Calu3 (cell line): Measurements from ENCODE around the gene SON. TPM values are rescaled to one million over a fixed set of nuclear protein-coding genes. Genes with fewer than 3 reads are reported as not detected.
A peak's percentile ranks its signal among the peaks of the same experiment; 100 is the strongest.

Experiments
- BruUV-seq: library from RNA; stranded (reverse); fragments of 400-500 nt; replicated peaks from 2 replicates; lab custom pipeline; 2021; lab: Mats Ljungman, UMichigan
- CTCF ChIA-PET: fragments of 300-600 bp; sonication (Branson Sonifier 250); formaldehyde crosslinking; loops from one replicate; lab custom pipeline; 2022; ENCODE audit warnings: antibody characterized with exemption; lab: Charles Lee
- DNase-seq: peaks from one replicate; pipeline ENCODE4 v3.0.0; 2022
- H3K27ac Mint-ChIP-seq: one replicate; pipeline ENCODE4 v1.8.0; 2022; ENCODE audit warnings: mixed read lengths; ENCODE audit not compliant: unreplicated experiment
- H3K27me3 Mint-ChIP-seq: one replicate; pipeline ENCODE4 v1.8.0; 2022; ENCODE audit warnings: mixed read lengths; ENCODE audit not compliant: unreplicated experiment
- H3K36me3 Mint-ChIP-seq: one replicate; pipeline ENCODE4 v1.8.0; 2022; ENCODE audit warnings: mild to moderate bottlenecking, moderate library complexity, mixed read lengths; ENCODE audit not compliant: insufficient read depth, unreplicated experiment
- H3K4me1 Mint-ChIP-seq: one replicate; pipeline ENCODE4 v1.8.0; 2022; ENCODE audit warnings: mild to moderate bottlenecking, low read depth, mixed read lengths; ENCODE audit not compliant: unreplicated experiment
- H3K4me3 Mint-ChIP-seq: one replicate; pipeline ENCODE4 v1.8.0; 2022; ENCODE audit warnings: mild to moderate bottlenecking, low read depth, moderate library complexity, mixed read lengths; ENCODE audit not compliant: unreplicated experiment
- H3K9me3 Mint-ChIP-seq: one replicate; pipeline ENCODE4 v1.8.0; 2022; ENCODE audit warnings: low read depth, mixed read lengths; ENCODE audit not compliant: unreplicated experiment
- CTCF ChIP-seq: fragments of 200-600 bp; IDR thresholded peaks from one replicate; pipeline ENCODE4 v1.8.0; 2022; ENCODE audit warnings: antibody characterized with exemption; ENCODE audit not compliant: unreplicated experiment
- intact Hi-C: fragments of 100-400 bp; cut with micrococcal nuclease; formaldehyde crosslinking; loops from one replicate; pipeline ENCODE4 v1.10.0; 2022; ENCODE audit not compliant: unreplicated experiment
- total RNA-seq: library from RNA; stranded (reverse); gene quantifications from 2 replicates; pipeline ENCODE4 v1.2.3, GENCODE V29; 2022

SON gene
- total RNA-seq, 1 experiment from 2014 or later = 188 TPM

DNA sequence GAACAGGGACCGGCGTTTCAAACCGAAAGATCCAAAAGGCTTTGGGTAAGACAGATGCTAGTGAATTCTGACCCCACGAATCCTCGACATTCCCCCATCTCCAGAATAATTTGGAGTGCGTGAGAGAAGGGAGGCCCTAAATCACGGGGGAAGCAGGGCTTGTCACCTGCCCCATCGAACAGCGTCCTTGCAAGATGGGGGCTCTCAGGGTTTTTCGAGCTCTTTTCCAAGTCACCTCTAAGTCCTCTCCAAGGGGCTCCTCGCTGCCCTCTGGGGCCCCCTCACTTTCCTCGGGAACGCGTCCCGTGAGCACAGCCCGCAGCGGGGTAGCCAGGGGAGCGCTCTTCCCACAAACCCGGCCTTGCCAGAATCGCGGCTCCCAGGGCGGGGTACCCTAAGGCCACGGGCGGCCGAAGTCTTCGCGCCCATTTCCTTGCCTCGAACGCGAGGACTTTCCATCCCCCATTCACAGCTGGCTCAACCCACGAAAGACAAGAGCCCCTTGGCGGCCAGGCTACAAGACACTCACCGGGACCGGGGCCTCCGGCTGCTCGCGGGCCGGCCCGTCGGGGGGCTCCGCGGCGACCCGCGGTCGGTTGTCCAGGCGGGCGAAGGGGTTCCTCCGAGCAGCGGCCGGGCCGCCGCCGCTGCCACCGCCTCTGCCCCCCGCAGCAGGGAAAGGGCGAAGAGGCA, 45.1 kb downstream of the SON start:
- Mint-ChIP-seq H3K27me3 (no peaks in the 10 kb centered on the region), H3K36me3 (peaks cover 17% of the 10 kb centered on the region), H3K4me1 (no peaks in the 10 kb centered on the region), H3K9me3 (no peaks in the 10 kb centered on the region), H3K27ac (peak overlapping the region; percentile 72), H3K4me3 (peak overlapping the region; percentile 85)
- CTCF ChIA-PET = interaction anchor here (1.3 kb wide), 1 partner anchor 18 kb away, joined by 6 read pairs; no protein-coding TSS in a partner anchor
- TF ChIP-seq CTCF = no peak
- intact Hi-C loops = no loop called here
- BruUV-seq = no TSS peak
- DNase-seq = peak; percentile 26

GRCh38 chr21:33588485-33589335, 45.9 kb downstream of the SON start, which contains the start of gene DONSON:
Gene DONSON (minus strand): TSS chr21:33588684. CDS start chr21:33588641, 43 bp downstream.
- no TSS peak for BruUV-seq
- intact Hi-C loops = no loop called here
- Mint-ChIP-seq H3K9me3 (no peaks in the 10 kb centered on the region), H3K36me3 (peaks cover 17% of the 10 kb centered on the region), H3K4me1 (no peaks in the 10 kb centered on the region), H3K27me3 (no peaks in the 10 kb centered on the region), H3K4me3 (peak within 1 kb of the TSS; percentile 85), H3K27ac (peak within 1 kb of the TSS; percentile 72)
- DNase-seq = peak; percentile 91
- CTCF ChIA-PET = interaction anchor here (1.2 to 1.3 kb wide), 2 partner anchors 17 to 96 kb away, joined by 3 to 6 read pairs; no protein-coding TSS in a partner anchor
- TF ChIP-seq CTCF = no peak

- CTCF ChIA-PET = interaction anchor here (0.7 kb wide), 1 partner anchor 137 kb away, joined by 5 read pairs; no protein-coding TSS in a partner anchor
- H3K4me3 Mint-ChIP-seq = no peak overlapping the region
- no peak for DNase-seq
- no TSS peak for BruUV-seq
- no peaks in the 10 kb centered on the region for H3K4me1 Mint-ChIP-seq
- H3K9me3 Mint-ChIP-seq = no peaks in the 10 kb centered on the region
- intact Hi-C loops = no loop called here
- no peak overlapping the region for H3K27ac Mint-ChIP-seq
- peaks cover 4% of the 10 kb centered on the region for H3K36me3 Mint-ChIP-seq
- H3K27me3 Mint-ChIP-seq = no peaks in the 10 kb centered on the region
- TF ChIP-seq CTCF = no peak
Measured at GRCh38 chr21:33598051-33598450, 55.2 kb downstream of the SON start.

- intact Hi-C loops = no loop called here
- no peak overlapping the region for H3K27ac Mint-ChIP-seq
Measured at GRCh38 chr21:33608559-33608958, 65.7 kb downstream of the SON start.

More at GRCh38 chr21:33608559-33608958, 65.7 kb downstream of the SON start:
- no peaks in the 10 kb centered on the region for H3K9me3 Mint-ChIP-seq
- no peak overlapping the region for H3K4me3 Mint-ChIP-seq
- no peak for TF ChIP-seq CTCF
- CTCF ChIA-PET = no interaction called here
- DNase-seq = no peak
- H3K4me1 Mint-ChIP-seq = no peaks in the 10 kb centered on the region
- H3K27me3 Mint-ChIP-seq = no peaks in the 10 kb centered on the region
- BruUV-seq = no TSS peak
- H3K36me3 Mint-ChIP-seq = no peaks in the 10 kb centered on the region
